Measurements from ENCODE around the gene ASCL5.

DNA sequence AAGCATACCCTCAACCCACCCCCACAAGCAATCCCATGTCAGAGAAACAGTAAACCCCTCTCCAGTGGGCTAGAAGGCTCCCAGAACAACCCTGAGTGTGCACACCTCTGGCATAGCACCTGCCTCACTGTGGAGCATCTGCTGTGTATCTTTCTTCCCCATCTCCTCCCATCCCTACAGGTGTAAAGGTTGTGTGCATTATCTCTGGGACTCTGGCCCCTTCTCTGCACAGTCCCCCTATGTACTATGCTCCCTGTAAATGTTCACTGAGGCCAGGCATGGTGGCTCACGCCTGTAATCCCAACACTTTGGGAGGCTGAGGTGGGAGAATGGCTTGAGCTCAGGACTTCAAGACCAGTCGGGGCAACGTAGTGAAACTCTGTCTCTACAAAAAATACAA lies 14.1 kb downstream of the ASCL5 start:
- TF ChIP-seq, protein P1, sequence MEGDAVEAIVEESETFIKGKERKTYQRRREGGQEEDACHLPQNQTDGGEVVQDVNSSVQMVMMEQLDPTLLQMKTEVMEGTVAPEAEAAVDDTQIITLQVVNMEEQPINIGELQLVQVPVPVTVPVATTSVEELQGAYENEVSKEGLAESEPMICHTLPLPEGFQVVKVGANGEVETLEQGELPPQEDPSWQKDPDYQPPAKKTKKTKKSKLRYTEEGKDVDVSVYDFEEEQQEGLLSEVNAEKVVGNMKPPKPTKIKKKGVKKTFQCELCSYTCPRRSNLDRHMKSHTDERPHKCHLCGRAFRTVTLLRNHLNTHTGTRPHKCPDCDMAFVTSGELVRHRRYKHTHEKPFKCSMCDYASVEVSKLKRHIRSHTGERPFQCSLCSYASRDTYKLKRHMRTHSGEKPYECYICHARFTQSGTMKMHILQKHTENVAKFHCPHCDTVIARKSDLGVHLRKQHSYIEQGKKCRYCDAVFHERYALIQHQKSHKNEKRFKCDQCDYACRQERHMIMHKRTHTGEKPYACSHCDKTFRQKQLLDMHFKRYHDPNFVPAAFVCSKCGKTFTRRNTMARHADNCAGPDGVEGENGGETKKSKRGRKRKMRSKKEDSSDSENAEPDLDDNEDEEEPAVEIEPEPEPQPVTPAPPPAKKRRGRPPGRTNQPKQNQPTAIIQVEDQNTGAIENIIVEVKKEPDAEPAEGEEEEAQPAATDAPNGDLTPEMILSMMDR (IDR thresholded peaks at IDR 0.05), result no peak
- TF ChIP-seq POLR2AphosphoS5 (IDR thresholded peaks at IDR 0.05) (no peak), POLR2A (IDR thresholded peaks at IDR 0.05) (no peak)

All from breast epithelium (tissue), 3 donors.